Astrocyte of the cerebellum (primary cell): ENCODE data around the gene BFSP1.

Experiments
- DNase-seq: peaks from one replicate; pipeline ENCODE4 v3.0.0-alpha.2; 2011; ENCODE audit warnings: low read depth
- H3K4me3 ChIP-seq: 2 replicates; pipeline ENCODE4 v1.5.1; 2011; ENCODE audit warnings: mild to moderate bottlenecking, low read depth, low read length, moderate library complexity
- in situ Hi-C: cut with HindIII; loops from 2 replicates; pipeline ENCODE4 v1.10.0; 2017; ENCODE audit warnings: low sequenced_read_pairs
- TF ChIP-seq, protein P1 (sequence below): IDR thresholded peaks from 2 replicates; pipeline ENCODE4 v1.5.1; 2012; ENCODE audit warnings: low read length, low read depth, moderate library complexity, mild to moderate bottlenecking; ENCODE audit errors: missing control alignments

Gene BFSP1

DNA sequence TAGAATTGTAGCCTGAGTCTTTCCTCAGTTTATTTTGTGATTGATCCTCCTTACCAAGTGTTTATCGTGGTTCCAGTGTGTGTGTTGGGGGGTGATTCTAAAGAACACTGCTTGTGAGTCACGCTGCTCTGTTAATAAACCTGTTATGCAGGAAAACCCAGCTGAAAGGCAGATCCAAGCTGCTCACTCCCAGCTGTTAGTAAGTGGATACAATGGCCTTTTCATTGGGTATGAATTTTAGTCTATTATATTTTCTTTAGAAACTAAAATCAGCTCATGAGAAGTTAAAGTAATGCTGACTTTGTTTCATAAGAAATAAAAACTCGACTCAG is 26.5 kb upstream of the BFSP1 start:
- DNase-seq, result no peak
- H3K4me3 ChIP-seq, result no peak overlapping the region
- TF ChIP-seq, protein P1, sequence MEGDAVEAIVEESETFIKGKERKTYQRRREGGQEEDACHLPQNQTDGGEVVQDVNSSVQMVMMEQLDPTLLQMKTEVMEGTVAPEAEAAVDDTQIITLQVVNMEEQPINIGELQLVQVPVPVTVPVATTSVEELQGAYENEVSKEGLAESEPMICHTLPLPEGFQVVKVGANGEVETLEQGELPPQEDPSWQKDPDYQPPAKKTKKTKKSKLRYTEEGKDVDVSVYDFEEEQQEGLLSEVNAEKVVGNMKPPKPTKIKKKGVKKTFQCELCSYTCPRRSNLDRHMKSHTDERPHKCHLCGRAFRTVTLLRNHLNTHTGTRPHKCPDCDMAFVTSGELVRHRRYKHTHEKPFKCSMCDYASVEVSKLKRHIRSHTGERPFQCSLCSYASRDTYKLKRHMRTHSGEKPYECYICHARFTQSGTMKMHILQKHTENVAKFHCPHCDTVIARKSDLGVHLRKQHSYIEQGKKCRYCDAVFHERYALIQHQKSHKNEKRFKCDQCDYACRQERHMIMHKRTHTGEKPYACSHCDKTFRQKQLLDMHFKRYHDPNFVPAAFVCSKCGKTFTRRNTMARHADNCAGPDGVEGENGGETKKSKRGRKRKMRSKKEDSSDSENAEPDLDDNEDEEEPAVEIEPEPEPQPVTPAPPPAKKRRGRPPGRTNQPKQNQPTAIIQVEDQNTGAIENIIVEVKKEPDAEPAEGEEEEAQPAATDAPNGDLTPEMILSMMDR, result no peak
- in situ Hi-C loops, result no loop called here

- TF ChIP-seq, protein P1, result no peak
- no peak for DNase-seq
- in situ Hi-C loops, result no loop called here
- H3K4me3 ChIP-seq, result no peak overlapping the region
These were observed 25.9 kb upstream of the BFSP1 start for GRCh38 chr20:17556837-17557674.

GRCh38 chr20:17555106-17555505 is 23.9 kb upstream of the BFSP1 start:
- TF ChIP-seq, protein P1, result no peak
- in situ Hi-C loops, result no loop called here
- no peak for DNase-seq
- no peak overlapping the region for H3K4me3 ChIP-seq

GRCh38 chr20:17549131-17549530 is 18.0 kb upstream of the BFSP1 start:
- no peak for DNase-seq
- in situ Hi-C loops, result no loop called here
- TF ChIP-seq, protein P1, result no peak
- no peak overlapping the region for H3K4me3 ChIP-seq

DNA sequence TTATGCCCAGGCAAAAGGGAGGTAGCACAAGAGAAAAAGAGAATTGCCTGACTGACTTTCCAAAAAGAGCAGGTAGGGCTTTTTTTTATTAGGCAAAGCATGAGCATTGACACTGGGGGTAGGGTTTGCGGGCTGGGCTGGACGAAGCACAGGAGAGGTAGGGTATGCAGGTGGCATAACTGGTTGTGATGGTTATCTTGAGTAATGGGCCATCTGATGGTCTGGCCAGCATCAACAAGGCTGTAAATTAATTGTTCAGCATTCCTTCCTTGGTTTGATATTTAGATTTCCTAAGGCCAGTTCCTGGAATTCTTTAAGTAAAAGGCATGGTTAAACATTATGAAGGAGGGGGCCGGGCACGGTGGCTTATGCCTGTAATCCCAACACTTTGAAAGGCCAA is 13.9 kb upstream of the BFSP1 start:
- DNase-seq, result no peak
- TF ChIP-seq, protein P1, result no peak
- H3K4me3 ChIP-seq, result no peak overlapping the region
- in situ Hi-C loops, result no loop called here

GRCh38 chr20:17543531-17544131 is 12.5 kb upstream of the BFSP1 start:
- in situ Hi-C loops, result loop anchor here (5.0 kb wide), 1 partner anchor 49 kb away; no protein-coding TSS in a partner anchor
- DNase-seq, result no peak
- H3K4me3 ChIP-seq, result no peak overlapping the region
- TF ChIP-seq, protein P1, result no peak
